ENCODE results near the gene AVPI1. TPM values are rescaled to one million over a fixed set of nuclear protein-coding genes. Genes with fewer than 3 reads are reported as not detected.
A peak's percentile ranks its signal among the peaks of the same experiment; 100 is the strongest.

Gene AVPI1
- total RNA-seq, 1 donor from 2014 or later = 125 TPM

DNA sequence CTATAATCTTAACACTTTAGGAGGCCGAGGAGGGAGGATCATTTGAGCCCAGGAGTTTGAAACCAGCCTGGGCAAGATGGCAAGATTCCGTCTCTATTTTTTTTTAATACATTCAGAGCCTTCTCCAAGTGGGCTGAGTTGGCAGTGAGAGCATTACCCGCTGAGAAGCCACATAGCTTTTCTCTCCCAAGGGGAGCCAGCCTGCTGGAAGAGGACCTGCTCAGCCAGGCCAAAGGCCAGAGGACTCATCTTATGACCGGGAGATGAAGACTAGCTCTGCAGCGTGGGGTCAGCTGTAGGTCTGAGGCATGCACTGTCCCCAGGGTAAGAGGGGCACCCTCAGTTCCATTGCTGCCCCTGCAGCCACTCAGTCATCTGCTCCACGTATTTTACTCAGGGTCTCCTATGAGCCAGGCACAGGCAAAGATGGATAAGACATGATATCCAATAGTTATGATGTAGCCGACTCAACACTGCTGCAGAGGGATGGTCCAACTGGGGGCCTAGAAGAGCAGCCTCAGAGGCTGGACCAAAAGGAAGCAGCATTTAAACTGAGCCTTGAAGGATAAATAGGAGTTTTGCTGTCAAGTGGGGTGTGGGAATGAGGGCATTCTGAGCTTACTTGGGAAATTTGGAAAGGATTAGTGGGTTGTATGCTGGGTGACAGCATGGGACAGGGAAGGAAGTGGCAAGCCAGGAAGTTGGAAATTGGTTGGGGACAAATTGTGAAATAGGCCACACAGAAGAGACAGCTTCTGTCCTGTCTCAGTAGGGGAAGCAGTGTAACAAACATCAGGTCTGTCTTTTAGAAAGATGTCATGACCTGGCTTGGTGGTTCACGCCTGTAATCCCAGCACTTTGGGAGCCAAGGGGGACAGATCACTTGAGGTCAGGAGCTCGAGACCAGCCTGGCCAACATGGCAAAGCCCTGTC, 24.9 kb upstream of the AVPI1 start:
- no peaks in the 10 kb centered on the region for H3K9me3 ChIP-seq
- peak overlapping the region; percentile 97 for H3K27ac ChIP-seq
- H3K4me3 ChIP-seq = no peak overlapping the region
- DNase-seq (ENCODE audit: extremely low spot score in 2 of 2) = no peak
- H3K36me3 ChIP-seq = no peaks in the 10 kb centered on the region
- TF ChIP-seq POLR2A (IDR thresholded peaks at IDR 0.05) (no peak), POLR2AphosphoS5 (IDR thresholded peaks at IDR 0.05; ENCODE audit: insufficient read depth in 1 of 2, low read depth in 1 of 2) (no peak)
- TF ChIP-seq, protein P1, sequence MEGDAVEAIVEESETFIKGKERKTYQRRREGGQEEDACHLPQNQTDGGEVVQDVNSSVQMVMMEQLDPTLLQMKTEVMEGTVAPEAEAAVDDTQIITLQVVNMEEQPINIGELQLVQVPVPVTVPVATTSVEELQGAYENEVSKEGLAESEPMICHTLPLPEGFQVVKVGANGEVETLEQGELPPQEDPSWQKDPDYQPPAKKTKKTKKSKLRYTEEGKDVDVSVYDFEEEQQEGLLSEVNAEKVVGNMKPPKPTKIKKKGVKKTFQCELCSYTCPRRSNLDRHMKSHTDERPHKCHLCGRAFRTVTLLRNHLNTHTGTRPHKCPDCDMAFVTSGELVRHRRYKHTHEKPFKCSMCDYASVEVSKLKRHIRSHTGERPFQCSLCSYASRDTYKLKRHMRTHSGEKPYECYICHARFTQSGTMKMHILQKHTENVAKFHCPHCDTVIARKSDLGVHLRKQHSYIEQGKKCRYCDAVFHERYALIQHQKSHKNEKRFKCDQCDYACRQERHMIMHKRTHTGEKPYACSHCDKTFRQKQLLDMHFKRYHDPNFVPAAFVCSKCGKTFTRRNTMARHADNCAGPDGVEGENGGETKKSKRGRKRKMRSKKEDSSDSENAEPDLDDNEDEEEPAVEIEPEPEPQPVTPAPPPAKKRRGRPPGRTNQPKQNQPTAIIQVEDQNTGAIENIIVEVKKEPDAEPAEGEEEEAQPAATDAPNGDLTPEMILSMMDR (IDR thresholded peaks at IDR 0.05) = no peak
- H3K4me1 ChIP-seq = peaks cover 64% of the 10 kb centered on the region
- intact Hi-C loops (cut with DNase I) = no loop called here
- no peaks in the 10 kb centered on the region for H3K27me3 ChIP-seq

DNA sequence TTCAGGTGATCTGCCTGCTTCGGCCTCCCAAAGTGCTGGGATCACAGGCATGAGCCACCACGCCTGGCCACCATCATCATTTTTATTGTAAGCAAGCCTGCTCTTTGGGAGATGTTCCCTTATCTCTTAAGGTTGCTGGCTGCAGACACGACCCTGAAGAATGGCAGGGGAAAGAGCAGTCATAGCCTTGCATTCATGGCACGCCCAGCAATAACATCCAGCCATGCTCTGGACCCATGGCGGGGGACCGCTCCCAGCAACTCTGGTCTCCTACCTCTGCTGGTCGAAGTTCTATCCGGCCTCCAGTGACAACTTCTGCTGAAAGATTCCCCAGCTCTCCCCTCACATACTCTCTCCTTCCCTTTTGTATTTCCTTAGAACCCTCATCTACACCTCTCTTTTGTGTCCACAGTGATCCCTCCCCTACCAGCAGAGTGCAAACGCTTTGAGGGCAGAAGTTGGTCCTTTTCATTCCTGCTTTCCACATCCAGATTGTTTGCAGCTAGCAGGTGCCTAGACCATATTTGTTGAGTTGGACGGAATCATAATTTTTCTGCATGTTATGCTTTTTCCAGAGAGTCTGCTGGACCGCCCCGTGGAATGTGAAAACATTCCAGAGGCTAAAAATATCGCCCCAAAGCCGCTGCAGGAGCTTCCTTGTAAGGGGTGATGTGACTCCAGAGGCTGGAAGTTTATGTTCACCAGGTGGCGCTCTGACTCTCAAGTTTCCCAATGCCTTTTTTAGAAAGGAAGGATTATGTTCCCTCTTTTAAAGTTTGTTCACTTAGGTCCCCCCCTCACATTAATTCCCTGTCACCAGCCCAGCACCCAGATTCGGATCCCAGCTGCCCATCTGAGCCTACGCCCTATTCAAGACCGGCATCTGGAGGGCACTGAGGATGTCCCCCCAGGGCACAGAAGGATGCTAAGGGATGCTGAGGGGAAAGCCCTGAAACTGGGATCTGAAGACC, 22.2 kb upstream of the AVPI1 start:
- Histone ChIP-seq H3K36me3 (no peaks in the 10 kb centered on the region), H3K9me3 (no peaks in the 10 kb centered on the region), H3K27me3 (no peaks in the 10 kb centered on the region), H3K27ac (peak overlapping the region; percentile 56), H3K4me1 (peaks cover 40% of the 10 kb centered on the region), H3K4me3 (no peak overlapping the region)
- DNase-seq (ENCODE audit: extremely low spot score in 2 of 2) = no peak
- TF ChIP-seq, protein P1 (IDR thresholded peaks at IDR 0.05) = peak; percentile 67 to 73 (median 73)
- TF ChIP-seq POLR2A (IDR thresholded peaks at IDR 0.05) (no peak), POLR2AphosphoS5 (IDR thresholded peaks at IDR 0.05; ENCODE audit: insufficient read depth in 1 of 2, low read depth in 1 of 2) (peak in 1 of 2 donors; percentile 50)
- intact Hi-C loops (cut with DNase I) = no loop called here

- peak overlapping the region; percentile 56 for H3K27ac ChIP-seq
- no peak for DNase-seq (ENCODE audit: extremely low spot score in 2 of 2)
Measured at GRCh38 chr10:97708167-97708566, 21.1 kb upstream of the AVPI1 start.

GRCh38 chr10:97707134-97707861, 20.3 kb upstream of the AVPI1 start:
- intact Hi-C loops (cut with DNase I) = no loop called here
- H3K27ac ChIP-seq = peak overlapping the region; percentile 56
- H3K36me3 ChIP-seq = no peaks in the 10 kb centered on the region
- H3K9me3 ChIP-seq = no peaks in the 10 kb centered on the region
- DNase-seq (ENCODE audit: extremely low spot score in 2 of 2) = no peak
- peaks cover 29% of the 10 kb centered on the region for H3K4me1 ChIP-seq
- H3K27me3 ChIP-seq = no peaks in the 10 kb centered on the region
- H3K4me3 ChIP-seq = no peak overlapping the region
- TF ChIP-seq POLR2A (IDR thresholded peaks at IDR 0.05) (no peak), POLR2AphosphoS5 (IDR thresholded peaks at IDR 0.05; ENCODE audit: insufficient read depth in 1 of 2, low read depth in 1 of 2) (no peak)
- TF ChIP-seq, protein P1 (IDR thresholded peaks at IDR 0.05) = no peak

More at GRCh38 chr10:97708167-97708566, 21.1 kb upstream of the AVPI1 start:
- Histone ChIP-seq H3K36me3 (no peaks in the 10 kb centered on the region), H3K9me3 (no peaks in the 10 kb centered on the region), H3K27me3 (no peaks in the 10 kb centered on the region), H3K4me3 (no peak overlapping the region), H3K4me1 (peaks cover 38% of the 10 kb centered on the region)
- intact Hi-C loops (cut with DNase I) = no loop called here
- TF ChIP-seq POLR2AphosphoS5 (IDR thresholded peaks at IDR 0.05; ENCODE audit: insufficient read depth in 1 of 2, low read depth in 1 of 2) = no peak
- TF ChIP-seq, protein P1 (IDR thresholded peaks at IDR 0.05) = no peak
- no peak for TF ChIP-seq POLR2A (IDR thresholded peaks at IDR 0.05)
